GM23248 (cell line): Measurements from ENCODE around the gene SH3RF3. TPM values are rescaled to one million over a fixed set of nuclear protein-coding genes. Genes with fewer than 3 reads are reported as not detected.

Experiments used
- DNase-seq: peaks from one replicate; pipeline ENCODE4 v3.0.0-alpha.2; 2015
- H2AFZ ChIP-seq: fragments of 200-600 bp; sonication (generic); 2 replicates; pipeline ENCODE4 v1.6.1; 2016; ENCODE audit warnings: antibody characterized with exemption
- H3F3A ChIP-seq: fragments of 200-600 bp; sonication (generic); 2 replicates; pipeline ENCODE4 v1.6.1; 2016; ENCODE audit warnings: mild to moderate bottlenecking, antibody characterized with exemption, mixed run types; ENCODE audit not compliant: insufficient read depth
- H3K27ac ChIP-seq: fragments of 200-600 bp; sonication (generic); 2 replicates; pipeline ENCODE4 v1.5.1; 2016; ENCODE audit warnings: mild to moderate bottlenecking
- H3K27me3 ChIP-seq: fragments of 200-600 bp; sonication (generic); replicated peaks from 2 replicates; pipeline ENCODE4 v1.6.1; 2016; ENCODE audit warnings: mild to moderate bottlenecking; ENCODE audit not compliant: insufficient read depth
- H3K36me3 ChIP-seq: fragments of 200-600 bp; sonication (generic); 2 replicates; pipeline ENCODE4 v1.6.1; 2016; ENCODE audit warnings: low read depth, mild to moderate bottlenecking
- H3K4me1 ChIP-seq: fragments of 200-600 bp; sonication (generic); 2 replicates; pipeline ENCODE4 v1.6.1; 2016; ENCODE audit warnings: mild to moderate bottlenecking; ENCODE audit not compliant: insufficient read depth
- H3K4me2 ChIP-seq: fragments of 200-600 bp; sonication (generic); one replicate; pipeline ENCODE4 v1.6.1; 2016; ENCODE audit warnings: mild to moderate bottlenecking; ENCODE audit not compliant: unreplicated experiment
- H3K4me3 ChIP-seq: fragments of 200-600 bp; sonication (generic); 2 replicates; pipeline ENCODE4 v1.5.1; 2016; ENCODE audit warnings: mild to moderate bottlenecking
- H3K79me2 ChIP-seq: fragments of 200-600 bp; sonication (generic); 2 replicates; pipeline ENCODE4 v1.6.1; 2016; ENCODE audit warnings: mild to moderate bottlenecking; ENCODE audit not compliant: insufficient read depth
- H3K9ac ChIP-seq: fragments of 200-600 bp; sonication (generic); 2 replicates; pipeline ENCODE4 v1.6.1; 2016; ENCODE audit warnings: mild to moderate bottlenecking
- H3K9me2 ChIP-seq: fragments of 200-600 bp; sonication (generic); 2 replicates; pipeline ENCODE4 v1.6.1; 2016; ENCODE audit warnings: mixed run types, mild to moderate bottlenecking, moderate library complexity; ENCODE audit not compliant: insufficient read depth
- H3K9me3 ChIP-seq: fragments of 200-600 bp; sonication (generic); one replicate; pipeline ENCODE4 v1.6.1; 2017; ENCODE audit warnings: low read depth
- H4K20me1 ChIP-seq: fragments of 200-600 bp; sonication (generic); 2 replicates; pipeline ENCODE4 v1.6.0; 2016; ENCODE audit not compliant: insufficient read depth
- EZH2 ChIP-seq: fragments of 200-600 bp; sonication (generic); IDR thresholded peaks from 2 replicates; pipeline ENCODE4 v1.6.1; 2018; ENCODE audit warnings: antibody characterized with exemption, mild to moderate bottlenecking; ENCODE audit not compliant: insufficient read depth, poor library complexity, severe bottlenecking
- EZH2phosphoT487 ChIP-seq: fragments of 200-600 bp; sonication (generic); IDR thresholded peaks from 2 replicates; pipeline ENCODE4 v1.6.1; 2018; ENCODE audit warnings: antibody characterized with exemption, moderate library complexity, mild to moderate bottlenecking, low read depth; ENCODE audit not compliant: insufficient read depth
- WGBS, 2 experiments: methylation state at CpG; one replicate each; pipeline ENCODE4 v1.1.6; 2015 to 2017; ENCODE audit warnings: low lambda C conversion rate in 2 of 2, low coverage in 1 of 2; ENCODE audit errors: missing lambda C conversion rate in 2 of 2; 5-methylcytosine and 5-hydroxymethylcytosine counted together
- in situ Hi-C: fragments of 300-500 bp; cut with MboI; formaldehyde crosslinking; loops from 2 replicates; pipeline ENCODE4 v1.15.0; 2020
- polyA plus RNA-seq: library from polyadenylated mRNA; unstranded; fragments of >200 nt; fragmentation: Nextera tagmentation; extraction: Ambion mirVana; gene quantifications from 2 replicates; pipeline ENCODE4 v1.2.1, GENCODE V29; 2016
- total RNA-seq: library from RNA; depleted of rRNA; stranded (reverse); fragments of >200 nt; shearing (Covaris generic); gene quantifications from 2 replicates; pipeline ENCODE4 v1.2.3, GENCODE V29; 2014

Gene SH3RF3
- total and polyA plus RNA-seq, 2 experiments from 2014 or later = 1.5 to 5.2 TPM

DNA sequence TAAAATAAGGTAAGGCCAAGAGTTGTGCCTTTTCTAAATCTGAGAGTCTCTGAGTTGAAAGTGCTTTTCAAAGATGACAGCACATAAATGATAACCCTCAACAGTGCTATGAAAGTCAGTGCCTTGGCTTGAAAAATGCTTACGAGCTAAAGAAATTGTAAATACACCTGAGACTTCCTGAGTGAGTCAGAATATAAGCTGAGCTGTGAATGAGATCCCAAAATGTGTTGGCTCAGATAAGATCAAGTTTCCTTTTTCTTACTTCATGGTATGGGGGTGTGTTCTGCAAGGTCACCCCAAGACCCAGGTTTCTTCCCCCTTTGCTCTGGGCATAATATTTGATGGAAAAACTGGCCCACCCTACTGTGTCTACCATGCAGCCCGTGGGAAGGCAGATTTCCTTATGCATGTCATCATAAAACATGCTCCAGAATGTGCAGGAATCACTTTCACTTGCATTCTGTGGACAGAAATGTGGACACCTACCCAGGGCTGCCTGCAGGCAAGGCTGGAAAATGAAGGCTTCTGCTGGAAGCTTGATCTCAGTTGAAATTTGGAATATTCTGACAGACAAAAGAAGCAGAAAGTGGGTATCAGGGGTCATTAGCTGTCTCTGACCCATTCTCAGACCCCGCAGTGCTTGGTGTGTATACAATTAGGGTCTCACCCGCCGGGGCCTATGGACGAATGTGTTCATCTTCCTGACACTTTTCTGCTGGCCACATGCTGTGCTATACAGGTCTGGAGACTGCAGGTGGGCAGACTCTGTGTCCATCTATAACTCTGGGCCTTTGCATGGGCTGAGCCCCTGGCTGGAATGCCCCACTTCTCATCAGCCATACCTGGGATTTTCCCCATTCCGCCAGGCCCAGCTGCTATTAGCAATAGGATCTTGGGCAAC is 212.6 kb downstream of the SH3RF3 start:
- H3K9ac ChIP-seq = no peak overlapping the region
- WGBS, 2 experiments = 94% methylated on average over 7 of the region's 7 CpGs
- H4K20me1 ChIP-seq = no peaks in the 10 kb centered on the region
- no peak overlapping the region for H3K4me2 ChIP-seq
- no peaks in the 10 kb centered on the region for H3K9me2 ChIP-seq
- TF ChIP-seq EZH2phosphoT487 (no peak), EZH2 (no peak)
- peaks cover 31% of the 10 kb centered on the region for H3K4me1 ChIP-seq
- in situ Hi-C loops = no loop called here
- no peak for DNase-seq
- no peaks in the 10 kb centered on the region for H3K27me3 ChIP-seq
- no peaks in the 10 kb centered on the region for H3K36me3 ChIP-seq
- no peak overlapping the region for H2AFZ ChIP-seq
- no peak overlapping the region for H3K27ac ChIP-seq
- H3F3A ChIP-seq = peaks cover 23% of the 10 kb centered on the region
- H3K79me2 ChIP-seq = 0 out of 2 replicates have a peak, but pooled peaks cover 9% of the 10 kb centered on the region
- H3K4me3 ChIP-seq = no peak overlapping the region
- no peaks in the 10 kb centered on the region for H3K9me3 ChIP-seq

DNA sequence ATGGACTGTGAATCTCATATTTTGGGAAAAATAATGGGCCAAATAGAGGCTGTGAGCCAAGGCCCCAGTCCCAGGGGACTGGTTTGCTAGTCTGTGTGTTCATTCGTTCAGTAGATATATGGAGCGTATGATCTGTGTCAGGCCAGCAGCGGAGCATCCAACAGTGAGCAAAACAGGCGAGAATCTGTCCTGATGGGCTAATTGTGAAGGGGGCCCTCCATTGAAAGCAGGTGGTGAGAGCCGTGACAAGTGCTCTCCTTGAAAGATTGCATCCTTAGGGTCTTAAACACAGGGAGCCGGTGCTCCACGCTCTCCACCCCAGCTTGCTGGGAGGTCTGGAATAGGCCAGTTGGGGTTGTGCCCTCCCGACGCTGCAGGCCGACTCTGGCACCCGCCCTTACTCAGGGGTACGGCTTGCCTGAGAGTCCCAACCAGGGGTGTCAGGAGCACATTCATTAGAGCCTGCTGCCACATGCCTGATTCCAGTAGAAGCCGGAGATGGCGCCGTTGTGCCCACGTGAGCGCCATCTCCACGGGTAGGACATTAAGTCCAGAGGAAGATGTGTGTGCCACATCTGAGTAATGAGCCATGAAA is 213.3 kb downstream of the SH3RF3 start:
- H3K27me3 ChIP-seq = no peaks in the 10 kb centered on the region
- H3K79me2 ChIP-seq = 0 out of 2 replicates have a peak, but pooled peaks cover 9% of the 10 kb centered on the region
- no peaks in the 10 kb centered on the region for H3K9me2 ChIP-seq
- WGBS, 2 experiments = 96 to 97% methylated on average over 18 of the region's 18 CpGs
- H2AFZ ChIP-seq = no peak overlapping the region
- no peak overlapping the region for H3K27ac ChIP-seq
- H4K20me1 ChIP-seq = no peaks in the 10 kb centered on the region
- H3K4me2 ChIP-seq = no peak overlapping the region
- no peaks in the 10 kb centered on the region for H3K9me3 ChIP-seq
- peaks cover 16% of the 10 kb centered on the region; the same call in 1 of the 2 replicates for H3F3A ChIP-seq
- in situ Hi-C loops = no loop called here
- no peaks in the 10 kb centered on the region for H3K36me3 ChIP-seq
- H3K9ac ChIP-seq = no peak overlapping the region
- no peak overlapping the region for H3K4me3 ChIP-seq
- peaks cover 23% of the 10 kb centered on the region for H3K4me1 ChIP-seq
- DNase-seq = no peak
- TF ChIP-seq EZH2 (no peak), EZH2phosphoT487 (no peak)

DNA sequence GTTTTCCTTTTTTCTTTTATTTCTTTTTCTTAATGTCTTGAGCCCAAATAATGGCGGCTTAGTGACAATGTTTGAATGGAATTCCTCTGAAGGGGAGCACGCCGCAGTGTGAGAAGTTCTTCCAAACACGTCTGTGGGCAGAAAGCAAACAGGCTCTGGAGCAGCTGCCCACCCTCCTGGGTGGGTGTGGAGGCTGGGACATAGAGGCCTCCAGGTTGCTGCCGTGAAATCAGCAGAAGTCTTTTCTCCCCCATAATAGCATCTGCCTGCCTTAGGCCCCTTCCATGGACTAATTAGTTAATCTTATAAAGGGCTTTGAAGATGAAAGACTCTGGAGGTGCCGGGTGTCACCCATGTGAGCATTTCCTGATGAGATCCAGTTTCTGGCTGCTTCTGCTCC is 213.9 kb downstream of the SH3RF3 start:
- no peak overlapping the region for H3K9ac ChIP-seq
- H3F3A ChIP-seq = peaks cover 11% of the 10 kb centered on the region; the same call in 1 of the 2 replicates
- TF ChIP-seq EZH2 = no peak
- TF ChIP-seq EZH2phosphoT487 = no peak
- H2AFZ ChIP-seq = no peak overlapping the region
- H3K36me3 ChIP-seq = no peaks in the 10 kb centered on the region
- WGBS, 2 experiments = 97 to 98% methylated on average over 6 of the region's 6 CpGs
- no peaks in the 10 kb centered on the region for H3K27me3 ChIP-seq
- 0 out of 2 replicates have a peak, but pooled peaks cover 9% of the 10 kb centered on the region for H3K79me2 ChIP-seq
- no peaks in the 10 kb centered on the region for H3K9me3 ChIP-seq
- DNase-seq = no peak
- H3K4me2 ChIP-seq = no peak overlapping the region
- in situ Hi-C loops = no loop called here
- no peaks in the 10 kb centered on the region for H4K20me1 ChIP-seq
- H3K4me1 ChIP-seq = peaks cover 19% of the 10 kb centered on the region
- no peak overlapping the region for H3K27ac ChIP-seq
- no peaks in the 10 kb centered on the region for H3K9me2 ChIP-seq
- no peak overlapping the region for H3K4me3 ChIP-seq

DNA sequence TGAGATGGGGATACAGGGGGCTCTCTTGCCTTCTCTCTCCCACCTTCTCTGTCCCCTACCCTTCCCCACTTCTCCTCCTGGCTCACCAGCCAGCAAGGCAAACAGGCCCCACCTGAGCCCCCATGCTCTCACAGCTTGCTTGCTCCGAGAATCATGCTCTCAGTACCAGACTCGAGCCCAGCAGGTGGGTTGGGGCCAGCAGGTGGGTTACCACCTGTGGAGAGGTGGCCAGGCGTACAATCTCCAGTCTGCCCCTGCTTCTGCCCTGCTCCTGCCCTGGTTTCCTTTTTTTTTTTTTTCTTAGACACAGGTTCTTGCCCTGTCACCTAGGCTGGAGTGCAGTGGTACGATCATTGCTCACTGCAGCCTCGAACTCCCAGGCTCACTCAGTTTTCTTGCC is 214.5 kb downstream of the SH3RF3 start:
- 0 out of 2 replicates have a peak, but pooled peaks cover 9% of the 10 kb centered on the region for H3K79me2 ChIP-seq
- peaks cover 18% of the 10 kb centered on the region for H3K4me1 ChIP-seq
- H3K27me3 ChIP-seq = no peaks in the 10 kb centered on the region
- no peaks in the 10 kb centered on the region for H3K9me2 ChIP-seq
- in situ Hi-C loops = no loop called here
- no peaks in the 10 kb centered on the region for H3K9me3 ChIP-seq
- no peak overlapping the region for H3K9ac ChIP-seq
- DNase-seq = no peak
- H3F3A ChIP-seq = 0 out of 2 replicates have a peak, but pooled peaks cover 5% of the 10 kb centered on the region
- no peak overlapping the region for H2AFZ ChIP-seq
- no peak overlapping the region for H3K27ac ChIP-seq
- no peak for TF ChIP-seq EZH2phosphoT487
- no peak for TF ChIP-seq EZH2
- 99 to 100% methylated on average over 5 of the region's 5 CpGs for WGBS, 2 experiments
- H3K4me3 ChIP-seq = no peak overlapping the region
- H3K4me2 ChIP-seq = no peak overlapping the region
- no peaks in the 10 kb centered on the region for H4K20me1 ChIP-seq
- H3K36me3 ChIP-seq = no peaks in the 10 kb centered on the region
